Activated T-cell treated with anti-CD3 and anti-CD28 coated beads, Interleukin-2, amount 50 U/mL, for 1 hour (primary cell): Measurements from ENCODE around the gene SP8.

ENCODE experiments used
- DNase-seq: peaks from one replicate; pipeline ENCODE4 v3.0.0-alpha.2; 2020

Gene SP8

GRCh38 chr7:20748853-20749252 is 37.8 kb downstream of the SP8 start:
- DNase-seq, result no peak

- no peak for DNase-seq
Measured at GRCh38 chr7:20747001-20747400, 39.7 kb downstream of the SP8 start.

- DNase-seq, result no peak
Measured at GRCh38 chr7:20745702-20746101, 41.0 kb downstream of the SP8 start.

- DNase-seq, result no peak
Measured at GRCh38 chr7:20744954-20745446, 41.7 kb downstream of the SP8 start.

- DNase-seq, result no peak
Measured at GRCh38 chr7:20742913-20743312, 43.8 kb downstream of the SP8 start.

GRCh38 chr7:20741801-20742200 is 44.9 kb downstream of the SP8 start:
- no peak for DNase-seq

GRCh38 chr7:20738518-20739481 is 47.9 kb downstream of the SP8 start:
- DNase-seq, result no peak

GRCh38 chr7:20737840-20738448 is 48.7 kb downstream of the SP8 start:
- no peak for DNase-seq

- DNase-seq, result no peak
Measured at GRCh38 chr7:20735346-20736065, 51.2 kb downstream of the SP8 start.
